Measurements from ENCODE around the gene PCCA. TPM values are rescaled to one million over a fixed set of nuclear protein-coding genes. Genes with fewer than 3 reads are reported as not detected.

Gene PCCA
- total RNA-seq, 1 experiment from 2014 or later, result 39.9 TPM

DNA sequence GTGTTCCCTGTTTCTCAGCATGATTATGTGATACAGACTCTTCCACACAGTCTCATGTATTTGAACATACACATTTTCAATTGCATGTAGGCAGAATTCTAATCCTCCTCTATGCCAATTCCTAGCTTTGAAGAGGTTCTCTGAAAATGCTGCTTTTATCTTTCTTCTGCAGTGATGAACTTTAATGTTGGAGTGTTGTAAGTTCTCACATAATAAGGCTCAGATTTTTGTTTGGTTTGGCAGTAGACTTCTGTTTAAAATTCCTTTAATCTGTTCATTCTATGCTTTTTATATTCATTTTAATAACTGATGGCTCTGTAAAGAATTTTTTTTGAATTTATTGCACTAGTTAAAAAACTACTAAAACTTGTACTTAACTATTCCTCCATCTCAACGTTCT lies 273.9 kb downstream of the PCCA start:
- Mint-ChIP-seq H3K9me3 (ENCODE audit: unreplicated experiment) (no peaks in the 10 kb centered on the region), H3K4me3 (ENCODE audit: unreplicated experiment) (no peak overlapping the region), H3K27me3 (ENCODE audit: insufficient read depth, unreplicated experiment) (no peaks in the 10 kb centered on the region), H3K27ac (ENCODE audit: unreplicated experiment) (no peak overlapping the region), H3K36me3 (ENCODE audit: insufficient read depth, unreplicated experiment) (peaks cover 5% of the 10 kb centered on the region), H3K4me1 (ENCODE audit: low read depth, unreplicated experiment) (no peaks in the 10 kb centered on the region)
- TF ChIP-seq CTCF (IDR thresholded peaks at IDR 0.05; ENCODE audit: insufficient read depth in 1 of 2, low read depth in 1 of 2, low read length in 1 of 2, severe bottlenecking in 1 of 2, unreplicated experiment in 1 of 2), result no peak
- H3K4me1 ChIP-seq, result no peaks in the 10 kb centered on the region
- H3K4me3 ChIP-seq (ENCODE audit: low read depth, low read length), result no peak overlapping the region
- no peaks in the 10 kb centered on the region for H3K36me3 ChIP-seq (ENCODE audit: control insufficient read depth, insufficient read depth, low read length)
- DNase-seq, result no peak
- ChIA-PET CTCF (no interaction called here), POLR2A (no interaction called here)
- no peaks in the 10 kb centered on the region for H3K9me3 ChIP-seq
- no TSS peak for BruUV-seq (replicated peaks)
- no peaks in the 10 kb centered on the region for H3K27me3 ChIP-seq (replicated peaks; ENCODE audit: control insufficient read depth, insufficient read depth, low read length)
- intact Hi-C loops (cut with micrococcal nuclease; ENCODE audit: unreplicated experiment), result no loop called here

DNA sequence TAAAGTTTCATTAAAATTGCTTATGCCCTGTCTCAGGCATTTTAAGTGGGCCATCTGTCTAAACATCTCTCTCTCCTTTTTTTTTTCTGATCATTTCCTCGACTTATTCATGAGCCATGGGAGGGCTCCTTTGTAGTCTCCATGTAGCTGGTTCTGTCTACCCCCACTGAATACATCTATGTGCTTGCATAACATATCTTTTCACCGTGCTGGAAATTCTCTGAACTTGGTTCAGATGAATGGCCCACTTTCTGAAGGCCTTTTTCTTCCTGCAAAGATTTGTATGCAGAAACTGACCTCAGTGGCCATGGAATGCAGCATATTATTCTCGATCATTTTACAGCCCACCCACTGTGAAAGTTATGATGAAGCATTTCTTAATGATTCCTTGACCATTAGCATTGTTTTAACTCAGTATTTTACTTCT lies 274.4 kb downstream of the PCCA start:
- no peaks in the 10 kb centered on the region for H3K9me3 Mint-ChIP-seq (ENCODE audit: unreplicated experiment)
- CTCF ChIA-PET, result no interaction called here
- intact Hi-C loops (cut with micrococcal nuclease; ENCODE audit: unreplicated experiment), result no loop called here

DNA sequence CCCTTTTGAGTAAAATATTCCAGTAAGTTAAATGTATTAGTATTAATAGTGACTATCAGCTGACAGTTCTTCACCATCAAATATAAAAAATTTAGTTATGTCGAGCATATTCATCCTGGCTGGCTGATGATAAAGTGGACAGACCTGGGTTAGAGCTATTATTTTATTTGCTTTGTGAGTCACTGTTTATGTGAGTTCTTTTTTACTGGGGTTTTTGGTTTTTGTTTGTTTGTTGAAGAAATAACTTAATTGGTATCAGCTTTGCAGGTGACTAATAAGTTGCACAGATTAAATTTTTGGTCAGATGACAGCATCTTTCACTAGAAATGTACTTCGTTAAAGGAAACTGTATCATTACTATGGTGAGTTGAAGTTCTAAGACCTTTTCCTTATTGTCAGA lies 275.0 kb downstream of the PCCA start:
- BruUV-seq (replicated peaks), result no TSS peak
- peaks cover 5% of the 10 kb centered on the region for H3K36me3 Mint-ChIP-seq (ENCODE audit: insufficient read depth, unreplicated experiment)

More for the DNA sequence above, 274.4 kb downstream of the PCCA start:
- Histone ChIP-seq H3K4me3 (ENCODE audit: low read depth, low read length) (no peak overlapping the region), H3K4me1 (no peaks in the 10 kb centered on the region), H3K36me3 (ENCODE audit: control insufficient read depth, insufficient read depth, low read length) (no peaks in the 10 kb centered on the region), H3K9me3 (no peaks in the 10 kb centered on the region), H3K27me3 (replicated peaks; ENCODE audit: control insufficient read depth, insufficient read depth, low read length) (no peaks in the 10 kb centered on the region)
- no peaks in the 10 kb centered on the region for H3K27me3 Mint-ChIP-seq (ENCODE audit: insufficient read depth, unreplicated experiment)
- BruUV-seq (replicated peaks), result no TSS peak
- POLR2A ChIA-PET, result no interaction called here
- no peak for DNase-seq
- no peaks in the 10 kb centered on the region for H3K4me1 Mint-ChIP-seq (ENCODE audit: low read depth, unreplicated experiment)
- no peak for TF ChIP-seq CTCF (IDR thresholded peaks at IDR 0.05; ENCODE audit: insufficient read depth in 1 of 2, low read depth in 1 of 2, low read length in 1 of 2, severe bottlenecking in 1 of 2, unreplicated experiment in 1 of 2)
- peaks cover 5% of the 10 kb centered on the region for H3K36me3 Mint-ChIP-seq (ENCODE audit: insufficient read depth, unreplicated experiment)
- no peak overlapping the region for H3K27ac Mint-ChIP-seq (ENCODE audit: unreplicated experiment)
- H3K4me3 Mint-ChIP-seq (ENCODE audit: unreplicated experiment), result no peak overlapping the region

More for the DNA sequence above, 275.0 kb downstream of the PCCA start:
- intact Hi-C loops (cut with micrococcal nuclease; ENCODE audit: unreplicated experiment), result no loop called here
- no peaks in the 10 kb centered on the region for H3K36me3 ChIP-seq (ENCODE audit: control insufficient read depth, insufficient read depth, low read length)
- no peak for DNase-seq
- H3K9me3 ChIP-seq, result no peaks in the 10 kb centered on the region
- Mint-ChIP-seq H3K4me1 (ENCODE audit: low read depth, unreplicated experiment) (no peaks in the 10 kb centered on the region), H3K9me3 (ENCODE audit: unreplicated experiment) (no peaks in the 10 kb centered on the region), H3K4me3 (ENCODE audit: unreplicated experiment) (no peak overlapping the region), H3K27me3 (ENCODE audit: insufficient read depth, unreplicated experiment) (no peaks in the 10 kb centered on the region), H3K27ac (ENCODE audit: unreplicated experiment) (no peak overlapping the region)
- no peak for TF ChIP-seq CTCF (IDR thresholded peaks at IDR 0.05; ENCODE audit: insufficient read depth in 1 of 2, low read depth in 1 of 2, low read length in 1 of 2, severe bottlenecking in 1 of 2, unreplicated experiment in 1 of 2)
- H3K4me1 ChIP-seq, result no peaks in the 10 kb centered on the region
- POLR2A ChIA-PET, result no interaction called here
- H3K4me3 ChIP-seq (ENCODE audit: low read depth, low read length), result no peak overlapping the region
- CTCF ChIA-PET, result no interaction called here
- H3K27me3 ChIP-seq (replicated peaks; ENCODE audit: control insufficient read depth, insufficient read depth, low read length), result no peaks in the 10 kb centered on the region
